HuH-7.5 (cell line): Measurements from ENCODE around the gene MICU2.
"Not testable (repeated sequence)": the region's sequence is repeated elsewhere in the genome, so short reads cannot be mapped to it uniquely, and the experiment has no call there.

Source experiments
- DNase-seq: peaks from one replicate; pipeline ENCODE4 v3.0.0; 2011; ENCODE audit warnings: low spot score

The MICU2 gene

DNA sequence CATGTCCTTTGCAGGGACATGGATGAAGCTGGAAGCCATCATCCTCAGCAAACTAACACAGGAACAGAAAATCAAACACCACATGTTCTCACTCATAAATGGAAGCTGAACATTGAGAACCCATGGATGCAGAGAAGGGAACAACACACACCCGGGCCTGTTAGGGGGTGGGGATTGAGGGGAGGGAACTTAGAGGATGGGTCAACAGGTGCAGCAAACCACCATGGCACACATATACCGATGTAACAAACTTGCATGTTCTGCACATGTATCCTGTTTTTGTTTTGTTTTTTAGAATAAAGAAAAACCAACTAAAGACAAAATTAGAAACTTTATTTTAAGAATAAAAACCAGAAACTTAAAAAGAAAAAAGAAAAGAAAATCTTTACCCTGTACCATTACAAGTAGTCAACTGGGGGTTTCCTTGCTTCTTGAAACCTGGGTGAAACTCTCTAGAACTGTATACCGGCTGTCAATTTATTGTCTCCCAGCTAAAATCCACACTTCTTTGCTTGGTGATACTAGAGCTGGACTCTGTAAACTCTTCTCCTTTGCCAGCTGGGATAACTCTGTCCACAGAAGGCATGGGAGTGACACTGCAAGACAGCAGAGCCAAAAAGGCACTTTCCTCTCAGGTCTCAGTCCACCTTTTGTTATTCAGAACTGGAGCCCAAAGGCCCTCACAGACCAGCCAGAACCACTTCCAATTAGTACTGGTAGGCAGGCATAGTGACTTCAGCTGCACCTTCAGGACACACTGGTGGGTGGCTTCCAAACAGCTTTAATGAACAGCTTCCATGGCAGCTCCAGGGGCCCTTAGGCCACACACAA lies 9.0 kb downstream of the MICU2 start:
- no peak for DNase-seq

DNA sequence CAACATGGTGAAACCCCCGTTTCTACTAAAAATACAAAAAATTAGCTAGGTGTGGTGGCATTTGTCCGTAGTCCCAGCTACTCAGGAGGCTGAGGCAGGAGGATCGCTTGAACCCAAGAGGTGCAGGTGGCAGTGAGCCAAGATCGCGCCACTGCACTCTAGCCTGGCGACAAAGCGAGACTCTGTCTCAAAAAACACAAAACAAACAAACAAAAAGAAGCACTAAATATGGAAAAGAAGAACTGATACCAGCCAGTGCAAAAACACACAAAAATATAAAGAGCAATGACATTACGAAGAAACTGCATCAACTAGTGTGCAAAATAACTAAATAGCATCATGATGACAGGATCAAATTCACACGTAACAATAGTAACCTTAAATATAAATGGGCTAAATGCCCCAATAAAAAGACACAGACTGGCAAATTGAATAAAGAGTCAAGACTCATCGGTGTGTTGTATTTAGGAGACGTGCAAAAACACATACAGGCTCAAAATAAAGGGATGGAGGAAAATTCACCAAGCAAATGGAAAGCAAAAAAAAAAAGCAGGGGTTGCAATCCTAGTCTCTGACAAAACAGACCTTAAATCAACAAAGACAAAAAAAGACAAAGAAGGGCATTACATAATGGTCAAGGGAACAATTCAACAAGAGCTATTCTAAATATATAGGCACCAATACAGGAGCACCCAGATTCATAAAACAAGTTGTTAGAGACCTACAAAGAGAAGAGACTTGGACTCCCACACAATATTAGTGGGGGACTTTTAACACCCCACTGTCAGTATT lies 13.1 kb downstream of the MICU2 start:
- not testable (repeated sequence) for DNase-seq

DNA sequence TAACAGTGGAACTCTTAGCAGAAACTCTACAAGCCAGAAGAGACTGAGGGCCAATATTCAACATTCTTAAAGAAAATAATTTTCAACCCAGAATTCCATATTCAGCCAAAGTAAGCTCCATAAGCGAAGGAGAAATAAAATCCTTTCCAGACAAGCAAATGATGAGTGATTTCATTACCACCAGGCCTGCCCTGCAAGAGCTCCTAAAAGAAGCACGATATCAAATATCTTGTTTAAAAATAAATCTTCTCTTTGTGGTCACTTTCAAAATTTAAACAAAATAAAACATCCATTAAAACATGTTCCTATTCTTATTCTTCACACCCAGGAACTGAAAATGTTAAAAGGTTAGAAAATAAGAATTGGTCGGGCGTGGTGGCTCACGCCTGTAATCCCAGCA lies 13.7 kb downstream of the MICU2 start:
- DNase-seq, result no peak

DNA sequence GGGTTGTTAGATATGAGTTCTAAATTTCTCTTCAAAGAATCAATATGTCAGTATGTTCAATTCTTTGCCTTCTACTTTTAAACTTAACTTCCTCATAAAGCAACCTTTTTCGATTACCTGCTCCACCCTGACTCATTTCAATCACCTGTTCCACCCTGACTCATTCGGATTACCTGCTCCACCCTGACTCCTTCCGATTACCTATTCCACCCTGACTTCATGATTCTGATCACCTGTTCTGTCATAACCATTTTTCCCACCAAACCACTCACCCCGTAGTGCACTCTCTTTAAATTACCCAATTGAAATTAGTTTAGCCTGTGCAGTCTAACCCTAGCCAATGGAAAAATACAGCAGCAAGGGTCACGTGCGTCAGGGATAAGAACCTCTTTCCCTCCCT lies 14.5 kb downstream of the MICU2 start:
- DNase-seq, result not testable (repeated sequence)

DNA sequence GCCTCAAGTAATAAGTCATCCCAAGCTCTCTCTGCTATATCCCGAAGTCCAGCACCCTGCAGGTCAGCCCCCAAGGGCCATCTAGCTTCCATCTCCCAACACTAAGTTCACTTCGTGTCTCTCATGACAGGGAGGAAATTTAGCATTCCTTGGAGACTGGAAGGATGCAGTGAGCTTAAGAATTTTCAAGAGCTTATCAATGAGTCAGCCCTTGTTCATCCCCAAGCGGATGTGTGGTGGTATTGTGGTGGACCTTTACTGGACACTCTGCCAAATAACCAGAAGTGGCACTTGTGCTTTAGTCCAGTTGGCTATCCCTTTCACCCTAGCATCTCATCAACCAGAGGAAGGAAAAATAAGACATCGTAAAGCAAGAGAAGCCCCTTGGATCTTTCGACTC lies 15.6 kb downstream of the MICU2 start:
- DNase-seq, result not testable (repeated sequence)

DNA sequence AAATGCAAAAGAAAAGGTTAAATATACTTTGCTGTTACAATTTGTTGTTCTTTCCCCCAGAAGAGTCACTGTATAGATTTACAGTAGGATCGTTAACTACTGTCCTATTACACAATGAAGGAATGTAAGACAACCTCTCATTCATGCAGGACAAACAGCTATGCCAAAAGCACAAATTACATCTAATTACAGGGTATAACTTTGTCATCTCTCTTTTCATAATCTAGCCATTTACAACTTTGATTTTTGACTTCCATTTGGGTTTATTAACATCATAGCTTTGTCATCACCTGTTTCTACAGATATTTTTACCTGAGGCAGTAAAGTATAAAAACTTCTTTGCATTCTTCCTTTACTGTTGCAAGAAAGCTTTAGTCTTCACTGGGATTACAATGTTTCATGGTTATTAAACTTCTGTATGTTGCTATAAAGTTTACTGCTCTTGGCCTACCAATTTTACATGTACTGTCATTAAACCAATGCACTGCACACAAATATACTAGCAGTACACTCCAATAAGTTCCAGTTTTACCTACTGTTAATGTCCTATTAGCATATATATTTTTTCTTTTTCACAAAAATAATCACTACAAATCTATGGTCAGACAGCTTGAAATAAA lies 18.9 kb downstream of the MICU2 start:
- no peak for DNase-seq

DNA sequence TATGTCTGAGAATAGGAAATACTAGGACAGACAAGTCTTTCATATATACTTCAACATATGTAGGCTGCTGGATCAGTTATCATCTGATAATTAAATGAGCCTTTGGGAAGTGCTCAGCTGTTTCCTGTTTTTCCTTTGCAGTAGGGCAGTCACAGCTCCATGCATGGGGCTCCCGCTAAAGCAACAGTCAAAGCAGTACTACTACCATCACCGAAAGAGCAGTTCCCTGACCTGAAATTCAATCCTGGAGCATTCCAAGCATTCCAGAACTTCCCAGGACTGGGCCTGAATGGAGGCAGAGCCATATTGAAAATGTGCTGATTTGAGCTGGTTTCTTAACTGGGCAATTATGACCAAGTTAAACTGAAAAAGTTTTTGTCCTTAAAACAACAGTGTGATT lies 20.5 kb downstream of the MICU2 start:
- DNase-seq, result no peak

DNA sequence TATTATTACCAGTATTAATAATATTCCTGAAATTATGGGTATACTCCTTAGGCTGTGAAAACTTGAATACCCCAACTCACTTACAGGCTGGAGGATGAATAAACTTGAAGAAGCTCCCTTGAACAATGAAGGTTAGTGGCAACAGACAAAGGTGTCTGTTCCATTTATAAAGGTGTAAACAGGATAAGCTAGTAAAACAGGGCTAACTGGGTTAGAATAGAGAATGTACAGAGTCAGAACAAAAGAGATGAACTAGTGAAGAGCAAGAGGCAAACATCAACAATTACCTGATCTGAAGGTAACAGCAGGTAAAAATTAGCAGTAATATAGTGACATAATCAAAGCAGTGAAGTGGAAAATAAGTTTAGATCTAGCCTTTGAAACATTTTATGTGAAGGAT lies 23.2 kb downstream of the MICU2 start:
- no peak for DNase-seq

DNA sequence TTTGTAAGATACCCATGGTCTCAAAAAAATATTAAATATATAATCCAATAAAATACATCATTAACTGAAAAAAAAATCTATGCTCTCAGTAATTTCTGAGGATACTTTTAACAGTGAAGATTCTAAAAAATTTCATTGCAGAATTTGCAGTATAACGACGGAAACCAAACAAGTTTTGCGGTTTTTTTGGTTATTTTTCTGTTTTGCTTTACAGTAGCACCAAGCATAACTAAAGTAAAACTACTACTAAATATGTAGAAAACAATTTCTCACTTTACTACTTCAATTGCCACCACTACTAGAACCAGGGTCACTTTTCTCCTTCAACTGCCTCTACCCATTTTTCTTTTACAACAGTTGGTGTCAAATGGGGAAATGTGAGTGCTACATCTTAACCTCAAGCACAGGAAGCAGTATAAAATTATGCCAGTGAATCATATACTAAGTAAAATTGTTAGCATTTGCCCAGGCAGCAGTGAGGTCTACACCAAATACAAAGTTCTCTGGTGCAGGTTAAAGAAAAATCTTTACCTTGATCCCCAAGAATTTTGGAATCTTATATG lies 24.1 kb downstream of the MICU2 start:
- no peak for DNase-seq

DNA sequence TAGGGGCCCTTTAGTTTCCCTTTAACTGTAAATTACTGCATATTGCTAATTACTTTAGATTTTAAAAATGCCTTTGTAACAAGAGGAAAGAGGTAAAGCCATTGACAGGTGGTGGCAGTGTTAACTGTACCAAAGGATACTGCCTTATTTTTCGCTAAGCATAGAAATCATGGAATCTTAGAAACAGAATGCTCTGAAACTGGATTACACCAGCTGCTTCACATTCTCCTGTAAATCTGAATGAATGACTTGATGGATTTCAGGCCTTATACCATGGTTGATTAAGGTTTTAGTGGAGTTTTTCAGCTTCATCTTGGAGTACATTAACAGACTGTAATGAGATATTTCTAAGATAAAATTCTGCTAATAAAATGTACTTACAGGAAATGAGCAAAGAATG lies 25.2 kb downstream of the MICU2 start:
- no peak for DNase-seq

DNA sequence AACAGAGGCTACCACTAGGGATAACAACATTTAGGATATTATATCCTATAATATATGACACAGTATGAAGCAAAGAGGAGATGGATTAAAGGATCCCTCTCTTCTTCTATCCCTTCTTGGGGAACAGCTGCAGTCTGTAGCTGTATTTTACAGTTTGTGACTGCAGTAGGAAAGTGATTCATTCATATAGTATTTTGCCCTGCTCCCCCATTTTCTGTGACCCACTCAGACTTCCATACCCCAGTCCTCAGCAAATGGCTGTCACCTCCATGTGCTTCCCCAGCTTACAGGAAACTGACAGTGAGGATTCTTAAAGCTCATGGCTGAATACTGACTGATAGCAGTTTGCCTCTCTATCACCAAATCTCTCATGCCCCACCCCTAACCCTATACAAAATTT lies 27.5 kb downstream of the MICU2 start:
- DNase-seq, result no peak

DNA sequence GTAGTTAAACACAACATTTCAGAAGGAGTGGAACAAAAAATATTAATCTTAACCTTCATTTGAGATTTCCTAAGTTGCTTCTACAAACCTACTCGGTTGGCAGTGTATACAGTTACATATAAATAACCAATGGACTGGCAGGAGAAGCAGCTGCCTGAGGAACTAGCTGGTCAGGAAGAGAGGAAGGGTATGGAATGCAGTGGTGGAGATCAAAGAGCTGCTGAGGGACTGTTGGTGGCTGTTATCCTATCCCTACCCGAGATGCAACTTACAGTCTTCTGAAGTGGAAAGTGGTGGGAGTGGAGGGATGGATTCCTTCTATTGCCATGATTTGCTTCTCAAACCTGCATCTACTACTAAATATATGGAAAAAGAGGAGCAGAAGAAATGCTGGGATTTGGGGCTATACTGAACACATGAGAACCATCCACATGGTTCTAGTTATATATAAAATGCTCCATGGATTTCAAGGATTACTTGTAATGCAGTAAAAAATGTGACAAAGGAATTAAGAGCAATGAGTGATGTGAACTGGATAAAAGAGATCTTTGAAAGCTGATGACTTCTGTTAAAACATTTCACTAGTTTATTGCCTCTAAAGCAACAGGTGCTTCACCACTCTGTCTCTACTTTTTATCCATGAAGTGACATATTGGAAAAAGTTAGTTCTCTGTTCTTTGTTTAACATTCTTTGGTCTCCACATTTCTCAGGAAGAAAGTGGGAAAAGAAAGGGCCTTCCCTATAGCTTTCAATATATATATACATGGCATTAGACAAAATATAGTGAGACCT lies 29.9 kb downstream of the MICU2 start:
- DNase-seq, result no peak

DNA sequence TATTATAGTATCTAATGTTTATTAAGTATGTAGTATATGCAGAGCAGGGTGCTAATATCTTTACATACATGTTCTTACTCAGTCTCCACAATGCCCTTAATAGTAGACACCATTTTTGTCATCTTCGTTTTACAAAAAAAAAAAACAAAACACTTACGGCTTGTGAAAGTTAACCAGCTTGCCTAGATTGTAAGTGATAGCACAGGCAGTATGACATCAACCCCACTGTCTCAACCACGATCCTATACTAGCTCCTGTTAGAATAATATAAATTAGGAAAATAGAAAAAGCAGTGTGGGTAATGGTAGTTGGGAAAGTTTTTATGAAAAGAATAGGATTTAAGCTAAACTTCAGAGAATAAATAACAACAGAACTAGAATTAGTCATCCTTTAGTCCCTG lies 34.3 kb downstream of the MICU2 start:
- no peak for DNase-seq

DNA sequence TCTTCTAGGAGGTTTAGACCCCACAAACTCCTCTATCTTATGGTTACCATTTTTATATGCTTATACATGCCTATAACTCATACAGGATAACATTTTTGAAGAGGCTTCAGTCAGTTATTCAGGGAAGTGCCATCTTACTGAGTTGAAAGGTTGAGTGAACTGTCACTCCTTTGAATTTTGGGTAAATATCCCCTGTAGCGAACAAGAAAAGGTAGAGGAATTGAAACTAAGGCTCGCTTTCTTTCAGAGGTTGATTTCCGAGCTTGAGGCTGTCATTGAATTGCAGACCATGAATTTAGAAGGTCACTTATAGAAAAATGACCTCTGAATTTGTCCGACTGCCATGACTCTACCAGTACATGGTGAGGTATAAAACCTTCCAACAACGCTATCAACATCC lies 35.1 kb downstream of the MICU2 start:
- DNase-seq, result no peak

DNA sequence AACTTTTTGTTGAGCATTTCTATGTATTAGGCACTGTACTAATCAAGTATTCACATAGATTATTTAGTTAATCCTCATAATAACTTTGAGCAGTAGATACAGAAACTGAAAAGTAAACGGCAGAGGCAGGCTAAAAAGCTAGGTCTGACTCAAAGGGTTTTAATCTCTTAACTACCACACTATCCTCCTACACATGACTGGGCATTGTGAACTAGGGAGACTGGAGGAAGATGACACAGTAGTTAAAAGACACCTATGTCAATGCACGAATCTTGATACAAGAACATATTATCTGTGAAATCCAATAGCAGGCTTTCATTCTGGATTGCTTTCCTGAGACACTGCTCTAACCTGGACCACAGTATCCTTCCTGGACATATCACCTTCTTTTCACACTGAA lies 36.3 kb downstream of the MICU2 start:
- no peak for DNase-seq

DNA sequence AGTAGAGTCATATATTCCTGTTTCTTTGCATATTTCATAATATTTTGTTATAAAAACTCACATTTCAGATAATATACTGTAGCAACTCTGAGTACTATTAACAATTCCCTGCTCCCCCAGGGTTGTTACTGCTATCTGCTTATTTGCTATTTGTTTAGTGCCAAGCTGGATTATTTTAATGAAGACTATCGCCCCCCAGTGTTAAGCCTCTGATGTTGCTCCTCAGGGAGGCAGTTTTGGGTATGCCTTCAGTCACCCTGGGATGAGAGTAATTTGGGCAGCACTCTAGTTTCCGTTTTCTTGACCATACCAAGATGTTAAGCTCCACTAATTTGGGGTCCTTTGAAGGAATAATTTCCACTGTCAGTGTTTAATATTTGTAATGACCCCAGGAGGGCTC lies 46.0 kb downstream of the MICU2 start:
- DNase-seq, result no peak

DNA sequence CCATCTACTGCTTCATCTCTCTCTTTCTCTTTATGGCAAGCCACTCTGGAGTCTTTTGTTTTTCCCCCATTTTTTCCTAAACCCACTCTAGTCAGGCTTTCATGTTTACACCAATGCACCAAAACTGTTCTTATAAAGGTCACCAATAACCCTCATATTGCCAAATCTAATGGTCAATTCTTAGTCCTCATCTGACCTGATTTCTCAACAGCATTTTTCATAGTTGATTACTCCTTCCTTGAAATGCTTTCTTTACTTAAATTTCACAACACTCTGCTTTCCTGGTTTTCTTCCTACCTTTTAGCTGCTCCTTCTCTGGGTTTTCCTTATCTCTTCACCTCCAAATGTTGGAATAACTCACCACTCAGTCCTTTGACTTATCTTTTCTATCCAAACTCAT lies 47.9 kb downstream of the MICU2 start:
- DNase-seq, result no peak

DNA sequence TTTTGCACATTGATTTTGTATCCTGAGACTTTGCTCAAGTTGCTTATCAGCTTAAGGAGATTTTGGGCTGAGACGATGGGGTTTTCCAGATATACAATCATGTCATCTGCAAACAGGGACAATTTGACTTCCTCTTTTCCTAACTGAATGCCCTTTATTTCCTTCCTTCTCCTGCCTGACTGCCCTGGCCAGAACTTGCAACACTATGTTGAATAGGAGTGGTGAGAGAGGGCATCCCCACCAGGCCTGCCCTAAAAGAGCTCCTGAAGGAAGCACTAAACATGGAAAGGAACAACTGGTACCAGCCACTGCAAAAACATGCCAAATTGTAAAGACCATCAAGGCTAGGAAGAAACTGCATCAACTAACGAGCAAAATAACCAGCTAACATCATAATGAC lies 50.7 kb downstream of the MICU2 start:
- DNase-seq, result not testable (repeated sequence)

DNA sequence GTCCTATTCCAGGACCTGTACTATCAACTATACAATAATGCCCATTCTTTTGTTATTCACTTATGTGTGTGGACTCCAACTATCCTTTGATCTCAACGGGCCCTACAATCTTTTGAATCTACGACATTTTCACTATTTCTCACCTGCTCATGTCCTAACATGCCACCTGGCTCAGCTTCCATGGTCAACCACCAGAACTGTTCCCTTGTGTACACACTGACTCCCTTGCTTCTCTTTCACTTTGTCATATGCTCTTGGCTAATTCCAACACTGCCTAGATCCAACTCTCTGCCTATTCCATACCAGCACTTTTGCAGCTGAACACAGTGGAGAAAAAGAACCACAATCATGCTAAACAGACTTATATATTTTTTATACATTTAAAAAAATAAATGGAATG lies 53.1 kb downstream of the MICU2 start:
- no peak for DNase-seq

DNA sequence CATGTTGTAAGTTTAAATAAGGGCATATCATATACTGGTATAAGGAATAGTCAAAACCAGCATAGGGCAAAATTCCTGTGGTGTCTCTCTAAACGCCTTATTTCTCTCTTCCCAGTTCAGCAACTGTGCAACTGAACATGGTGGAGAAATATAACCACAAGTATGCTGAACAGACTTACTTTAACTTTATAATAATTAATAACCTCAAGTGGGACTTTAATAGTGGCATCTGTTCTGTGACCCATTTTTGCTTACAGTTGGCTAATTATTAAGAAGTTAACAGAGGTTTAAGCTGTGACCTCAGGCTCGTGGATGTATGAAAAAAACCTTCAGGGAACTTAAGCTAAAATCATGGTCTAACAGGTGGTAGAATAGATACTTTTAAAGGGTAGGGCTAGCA lies 54.3 kb downstream of the MICU2 start:
- DNase-seq, result no peak

DNA sequence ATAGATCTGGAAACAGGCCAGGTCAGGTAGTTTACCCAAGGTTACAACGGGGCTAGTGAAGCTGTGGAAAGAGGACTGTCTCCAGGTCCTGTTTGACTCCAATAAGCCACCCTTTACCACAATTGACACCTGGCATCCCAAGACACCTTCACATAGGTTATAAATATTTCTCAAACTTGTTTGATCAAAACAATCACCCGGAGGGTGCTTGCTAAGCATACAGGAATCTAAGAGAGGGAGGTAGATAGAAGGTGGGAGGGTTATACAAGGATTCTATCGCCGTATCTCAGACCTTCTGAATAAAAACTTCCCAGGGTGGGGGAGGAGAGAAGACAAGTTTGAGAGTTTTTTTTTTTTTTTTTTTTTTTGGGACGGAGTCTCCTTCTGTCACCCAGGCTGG lies 55.4 kb downstream of the MICU2 start:
- DNase-seq, result no peak

DNA sequence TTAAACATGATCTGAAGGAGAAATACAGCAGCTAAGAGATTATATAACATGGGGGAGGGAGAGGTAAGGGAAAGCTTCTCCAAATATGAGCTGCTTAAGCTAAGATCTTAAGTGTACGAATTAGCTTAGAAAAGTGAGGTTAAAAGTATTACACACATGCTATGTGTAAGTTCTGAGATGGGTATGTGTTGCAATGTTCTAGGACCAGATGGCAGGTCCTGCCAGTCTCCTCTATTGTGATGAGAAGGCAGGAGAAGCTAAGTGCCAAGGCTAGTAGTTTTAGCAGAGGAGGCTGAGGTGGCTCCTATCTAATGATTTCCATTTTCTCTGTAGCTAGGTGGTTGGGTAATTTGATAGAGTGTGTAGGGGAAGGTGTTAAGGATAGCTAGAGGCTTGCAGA lies 57.6 kb downstream of the MICU2 start:
- no peak for DNase-seq
